Testis (tissue), 3 donors: ENCODE data around the gene SIK3. TPM values are rescaled to one million over a fixed set of nuclear protein-coding genes. Genes with fewer than 3 reads are reported as not detected.

Source experiments
- DNase-seq: peaks from one replicate; pipeline ENCODE4 v3.0.0-alpha.2; 2019
- H3K27ac ChIP-seq, 2 donors: fragments of 200-600 bp; sonication (generic); one replicate each; pipeline ENCODE4 v1.5.1; 2019
- H3K27me3 ChIP-seq: fragments of 200-600 bp; sonication (generic); one replicate; pipeline ENCODE4 v1.5.1; 2019
- H3K36me3 ChIP-seq: fragments of 200-600 bp; sonication (generic); one replicate; pipeline ENCODE4 v1.5.1; 2017; ENCODE audit warnings: low read depth; ENCODE audit errors: missing control alignments
- H3K4me1 ChIP-seq: fragments of 200-600 bp; sonication (generic); one replicate; pipeline ENCODE4 v1.5.1; 2019
- H3K4me3 ChIP-seq, 2 donors: fragments of 200-600 bp; sonication (generic); one replicate each; pipeline ENCODE4 v1.5.1; 2017 to 2019
- H3K9me3 ChIP-seq: fragments of 200-600 bp; sonication (generic); one replicate; pipeline ENCODE4 v1.5.1; 2017
- POLR2A ChIP-seq: fragments of 450-650 bp; IDR thresholded peaks from one replicate; pipeline ENCODE4 v1.6.1; 2017; ENCODE audit warnings: antibody characterized with exemption, mild to moderate bottlenecking, moderate library complexity
- WGBS, 2 donors: methylation state at CpG; one replicate each; pipeline ENCODE4 v1.1.5; 2018; 5-methylcytosine and 5-hydroxymethylcytosine counted together
- intact Hi-C: fragments of 100-400 bp; cut with DNase I; formaldehyde crosslinking; loops from one replicate; pipeline ENCODE4 v1.15.1; 2023; ENCODE audit warnings: low total_unique reads
- polyA plus RNA-seq: library from polyadenylated mRNA; stranded (reverse); fragments of 350-450 nt; fragmentation: Illumina TruSeq; extraction: RNeasy Lipid Tissue Mini Kit (QIAGEN cat#74804); gene quantifications from one replicate; pipeline ENCODE4 v1.2.3, GENCODE V29; 2014; ENCODE audit warnings: low read depth, low replicate concordance; ENCODE audit not compliant: insufficient read depth
- total RNA-seq, 2 donors: library from RNA; depleted of rRNA; stranded (reverse); fragments of >200 nt; gene quantifications; one replicate each; pipeline ENCODE4 v1.2.3, GENCODE V29; 2016
- TF ChIP-seq, protein P1 (sequence below), 3 experiments: fragments of 450-650 bp in 2 of 3; fragments of 200-600 bp in 1 of 3; sonication (generic) in 1 of 3; IDR thresholded peaks; one replicate each; pipeline ENCODE4 v1.5.1; 2016 to 2019; ENCODE audit warnings: antibody characterized with exemption in 3 of 3, mild to moderate bottlenecking in 2 of 3, moderate library complexity in 1 of 3

The SIK3 gene
- total and polyA plus RNA-seq, 3 donors from 2014 or later, result 112 to 125 (median 123) TPM

DNA sequence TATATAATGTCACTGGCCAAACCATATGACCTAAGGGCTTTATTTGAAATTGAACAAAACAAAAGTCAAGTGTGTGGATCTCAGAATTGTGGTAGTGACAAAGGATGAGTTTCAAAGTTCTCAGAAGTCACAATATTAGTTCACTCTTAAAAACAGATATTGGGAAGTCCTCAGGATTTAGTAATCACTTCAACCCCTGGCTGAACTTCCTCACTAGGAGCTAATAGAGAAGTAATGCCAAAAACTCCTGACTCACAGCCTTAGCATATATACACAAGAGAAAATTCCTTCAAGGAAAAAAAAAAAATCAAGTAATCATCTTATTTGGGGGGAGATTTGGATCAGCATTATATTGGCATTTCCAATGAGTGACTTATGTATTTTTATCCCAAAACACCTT lies 185.2 kb downstream of the SIK3 start:
- TF ChIP-seq, protein P1, sequence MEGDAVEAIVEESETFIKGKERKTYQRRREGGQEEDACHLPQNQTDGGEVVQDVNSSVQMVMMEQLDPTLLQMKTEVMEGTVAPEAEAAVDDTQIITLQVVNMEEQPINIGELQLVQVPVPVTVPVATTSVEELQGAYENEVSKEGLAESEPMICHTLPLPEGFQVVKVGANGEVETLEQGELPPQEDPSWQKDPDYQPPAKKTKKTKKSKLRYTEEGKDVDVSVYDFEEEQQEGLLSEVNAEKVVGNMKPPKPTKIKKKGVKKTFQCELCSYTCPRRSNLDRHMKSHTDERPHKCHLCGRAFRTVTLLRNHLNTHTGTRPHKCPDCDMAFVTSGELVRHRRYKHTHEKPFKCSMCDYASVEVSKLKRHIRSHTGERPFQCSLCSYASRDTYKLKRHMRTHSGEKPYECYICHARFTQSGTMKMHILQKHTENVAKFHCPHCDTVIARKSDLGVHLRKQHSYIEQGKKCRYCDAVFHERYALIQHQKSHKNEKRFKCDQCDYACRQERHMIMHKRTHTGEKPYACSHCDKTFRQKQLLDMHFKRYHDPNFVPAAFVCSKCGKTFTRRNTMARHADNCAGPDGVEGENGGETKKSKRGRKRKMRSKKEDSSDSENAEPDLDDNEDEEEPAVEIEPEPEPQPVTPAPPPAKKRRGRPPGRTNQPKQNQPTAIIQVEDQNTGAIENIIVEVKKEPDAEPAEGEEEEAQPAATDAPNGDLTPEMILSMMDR (IDR thresholded peaks at IDR 0.05), result no peak
- no peak for TF ChIP-seq POLR2A

DNA sequence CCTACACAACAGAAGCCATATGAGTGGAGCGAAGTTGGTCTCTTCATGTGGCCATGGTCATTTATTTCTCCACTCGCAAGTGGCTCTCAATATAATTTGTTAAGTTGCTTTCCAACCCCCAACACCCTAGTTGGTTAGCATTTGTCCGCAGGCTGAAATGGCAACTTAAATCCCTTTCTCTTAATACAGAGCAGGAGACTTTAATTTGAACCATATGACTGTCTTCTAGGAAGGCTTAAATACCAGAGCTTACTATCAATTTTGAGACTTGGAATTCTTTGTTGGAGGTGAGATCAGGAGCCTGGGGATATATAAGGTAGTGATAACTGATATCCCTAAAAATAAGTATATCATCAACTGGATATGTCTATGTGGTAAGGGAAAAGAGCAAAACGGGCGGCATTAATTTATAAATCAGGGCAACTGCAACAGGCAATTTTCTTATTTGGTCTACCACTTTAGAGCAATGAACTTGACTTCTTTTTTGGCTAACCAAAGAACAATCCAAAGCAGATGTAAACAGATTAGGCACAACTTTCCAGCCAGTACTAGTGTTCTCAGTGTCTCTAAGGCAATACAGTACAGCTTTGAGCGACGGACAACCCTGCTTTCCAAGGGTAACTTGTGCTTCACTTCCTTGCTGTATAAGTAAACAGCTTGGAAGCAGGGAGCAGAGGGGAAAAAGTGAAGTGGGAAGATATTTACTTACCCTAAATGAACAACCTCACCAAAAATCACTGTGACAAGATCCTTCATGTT lies 186.1 kb downstream of the SIK3 start:
- H3K4me1 ChIP-seq, result no peaks in the 10 kb centered on the region
- TF ChIP-seq, protein P1 (IDR thresholded peaks at IDR 0.05), result no peak
- TF ChIP-seq POLR2A, result no peak
- intact Hi-C loops, result no loop called here
- WGBS, 2 donors, result 96 to 98% methylated on average over 7 of the region's 7 CpGs
- no peaks in the 10 kb centered on the region for H3K36me3 ChIP-seq
- H3K27ac ChIP-seq, result no peak overlapping the region
- no peaks in the 10 kb centered on the region for H3K9me3 ChIP-seq
- no peaks in the 10 kb centered on the region for H3K27me3 ChIP-seq
- no peak for DNase-seq
- H3K4me3 ChIP-seq, result no peak overlapping the region

More for the DNA sequence above, 185.2 kb downstream of the SIK3 start:
- Histone ChIP-seq H3K9me3 (no peaks in the 10 kb centered on the region), H3K4me3 (no peak overlapping the region), H3K27me3 (no peaks in the 10 kb centered on the region), H3K36me3 (no peaks in the 10 kb centered on the region), H3K4me1 (no peaks in the 10 kb centered on the region), H3K27ac (no peak overlapping the region)
- intact Hi-C loops, result no loop called here
- no peak for DNase-seq

DNA sequence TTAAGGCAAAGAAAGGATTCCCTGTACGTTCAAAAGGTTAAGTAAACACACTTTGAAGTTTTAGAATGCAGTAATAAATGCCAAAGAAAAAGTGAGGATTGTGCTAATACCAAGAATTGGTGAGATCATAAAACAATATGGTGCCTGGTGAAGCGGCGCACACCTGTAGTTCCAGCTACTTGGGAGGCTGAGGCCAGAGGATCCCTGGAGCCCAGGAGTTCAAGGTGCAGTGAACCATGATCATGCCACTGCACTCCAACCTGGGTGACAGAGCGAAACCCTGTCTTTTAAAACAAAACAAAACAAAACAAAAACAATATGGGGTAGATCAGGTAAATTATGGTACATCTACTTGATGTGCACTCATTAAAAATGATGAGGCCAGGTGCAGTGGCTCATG lies 187.4 kb downstream of the SIK3 start:
- no peak overlapping the region for H3K4me3 ChIP-seq
- H3K27ac ChIP-seq, result no peak overlapping the region
- intact Hi-C loops, result no loop called here
- H3K4me1 ChIP-seq, result no peaks in the 10 kb centered on the region
- 85 to 86% methylated on average over 4 of the region's 4 CpGs for WGBS, 2 donors
- TF ChIP-seq, protein P1 (IDR thresholded peaks at IDR 0.05), result no peak
- no peak for TF ChIP-seq POLR2A
- no peaks in the 10 kb centered on the region for H3K36me3 ChIP-seq
- no peaks in the 10 kb centered on the region for H3K9me3 ChIP-seq
- H3K27me3 ChIP-seq, result no peaks in the 10 kb centered on the region
- no peak for DNase-seq

DNA sequence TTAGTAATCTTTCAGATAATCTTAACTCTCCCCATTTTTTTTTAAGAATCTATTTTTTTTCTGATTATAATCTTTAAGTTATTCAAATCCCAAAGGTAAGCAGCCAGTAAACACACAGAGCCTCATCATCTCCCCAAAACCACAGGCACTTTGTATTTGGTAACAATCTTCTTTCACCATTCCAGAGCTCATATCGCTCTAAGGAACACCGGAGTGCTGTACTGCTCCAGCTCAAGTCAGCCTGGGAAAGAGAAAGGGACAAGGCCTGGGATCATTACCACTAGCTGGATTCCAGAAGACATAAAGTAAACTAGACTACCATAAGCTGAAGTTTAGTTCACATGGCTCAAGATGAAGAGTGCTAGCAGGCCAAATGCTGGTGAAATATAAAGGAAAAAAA lies 187.8 kb downstream of the SIK3 start:
- intact Hi-C loops, result no loop called here
- no peak for DNase-seq
- no peak overlapping the region for H3K27ac ChIP-seq
- TF ChIP-seq, protein P1 (IDR thresholded peaks at IDR 0.05), result no peak
- H3K9me3 ChIP-seq, result no peaks in the 10 kb centered on the region
- no peaks in the 10 kb centered on the region for H3K36me3 ChIP-seq
- H3K4me1 ChIP-seq, result no peaks in the 10 kb centered on the region
- H3K4me3 ChIP-seq, result no peak overlapping the region
- WGBS, 2 donors, result 92 to 98% methylated on average over 2 of the region's 2 CpGs
- no peaks in the 10 kb centered on the region for H3K27me3 ChIP-seq

DNA sequence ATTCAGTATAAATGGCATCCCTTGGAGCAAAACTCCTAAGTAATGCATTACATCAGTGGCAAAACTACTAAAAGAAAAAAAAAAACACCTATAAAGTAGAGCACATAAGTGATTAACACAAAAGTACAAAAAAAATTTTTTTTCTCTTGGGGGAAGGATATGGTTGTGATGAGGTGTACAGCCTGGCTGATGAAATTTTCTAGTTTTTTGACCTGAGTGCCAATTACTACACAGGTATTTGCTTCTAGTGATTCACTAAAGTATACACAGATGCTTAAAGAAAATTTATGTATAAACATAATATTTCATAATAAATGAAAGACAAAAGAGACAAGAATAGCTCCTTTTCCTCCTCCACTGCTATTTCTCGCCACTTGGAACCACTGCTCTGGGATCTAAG lies 189.0 kb downstream of the SIK3 start:
- H3K36me3 ChIP-seq, result no peaks in the 10 kb centered on the region
- WGBS, 2 donors, result 96% methylated on average over 1 of the region's 1 CpG
- no peaks in the 10 kb centered on the region for H3K9me3 ChIP-seq
- H3K4me1 ChIP-seq, result no peaks in the 10 kb centered on the region
- no peak for DNase-seq
- intact Hi-C loops, result no loop called here
- no peak overlapping the region for H3K27ac ChIP-seq
- no peaks in the 10 kb centered on the region for H3K27me3 ChIP-seq
- H3K4me3 ChIP-seq, result no peak overlapping the region
- TF ChIP-seq, protein P1 (IDR thresholded peaks at IDR 0.05), result no peak
- TF ChIP-seq POLR2A, result no peak
